Astrocyte of the cerebellum (primary cell): ENCODE data around the gene CASQ1.
A peak's percentile ranks its signal among the peaks of the same experiment; 100 is the strongest.

Experiments used
- DNase-seq: peaks from one replicate; pipeline ENCODE4 v3.0.0-alpha.2; 2011; ENCODE audit warnings: low read depth
- H3K4me3 ChIP-seq: 2 replicates; pipeline ENCODE4 v1.5.1; 2011; ENCODE audit warnings: mild to moderate bottlenecking, low read depth, low read length, moderate library complexity
- CTCF ChIP-seq: IDR thresholded peaks from 2 replicates; pipeline ENCODE4 v1.5.1; 2012; ENCODE audit warnings: low read length, low read depth, moderate library complexity, mild to moderate bottlenecking; ENCODE audit errors: missing control alignments
- in situ Hi-C: cut with HindIII; loops from 2 replicates; pipeline ENCODE4 v1.10.0; 2017; ENCODE audit warnings: low sequenced_read_pairs

CASQ1 gene

DNA sequence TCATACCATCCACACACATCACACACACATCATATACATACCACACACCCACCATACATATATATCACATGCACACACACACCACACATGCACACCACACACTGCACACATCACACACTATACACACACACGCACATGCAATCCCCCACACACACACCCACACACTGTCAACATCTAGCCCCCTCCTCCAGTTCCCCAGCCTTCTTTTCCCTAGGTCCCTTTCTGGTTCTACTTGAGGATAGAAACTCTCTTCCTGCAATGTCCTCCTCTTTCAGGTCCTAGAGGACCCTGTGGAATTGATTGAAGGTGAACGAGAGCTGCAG is 4.3 kb downstream of the CASQ1 start:
- no peak for DNase-seq
- in situ Hi-C loops, result loop anchor here (5.0 to 10.0 kb wide), 2 partner anchors 98 to 130 kb away; no protein-coding TSS in a partner anchor
- no peak overlapping the region for H3K4me3 ChIP-seq
- TF ChIP-seq CTCF, result no peak

GRCh38 chr1:160196143-160196542 is 5.8 kb downstream of the CASQ1 start:
- in situ Hi-C loops, result loop anchor here (5.0 to 10.0 kb wide), 2 partner anchors 96 to 129 kb away; no protein-coding TSS in a partner anchor
- no peak for TF ChIP-seq CTCF
- DNase-seq, result no peak
- H3K4me3 ChIP-seq, result no peak overlapping the region

GRCh38 chr1:160197231-160197630 is 6.9 kb downstream of the CASQ1 start:
- TF ChIP-seq CTCF, result no peak
- no peak overlapping the region for H3K4me3 ChIP-seq
- in situ Hi-C loops, result loop anchor here (5.0 to 10.0 kb wide), 2 partner anchors 95 to 128 kb away; no protein-coding TSS in a partner anchor
- no peak for DNase-seq

GRCh38 chr1:160200786-160201185 is 10.4 kb downstream of the CASQ1 start:
- no peak for DNase-seq
- H3K4me3 ChIP-seq, result no peak overlapping the region
- in situ Hi-C loops, result no loop called here
- TF ChIP-seq CTCF, result no peak

DNA sequence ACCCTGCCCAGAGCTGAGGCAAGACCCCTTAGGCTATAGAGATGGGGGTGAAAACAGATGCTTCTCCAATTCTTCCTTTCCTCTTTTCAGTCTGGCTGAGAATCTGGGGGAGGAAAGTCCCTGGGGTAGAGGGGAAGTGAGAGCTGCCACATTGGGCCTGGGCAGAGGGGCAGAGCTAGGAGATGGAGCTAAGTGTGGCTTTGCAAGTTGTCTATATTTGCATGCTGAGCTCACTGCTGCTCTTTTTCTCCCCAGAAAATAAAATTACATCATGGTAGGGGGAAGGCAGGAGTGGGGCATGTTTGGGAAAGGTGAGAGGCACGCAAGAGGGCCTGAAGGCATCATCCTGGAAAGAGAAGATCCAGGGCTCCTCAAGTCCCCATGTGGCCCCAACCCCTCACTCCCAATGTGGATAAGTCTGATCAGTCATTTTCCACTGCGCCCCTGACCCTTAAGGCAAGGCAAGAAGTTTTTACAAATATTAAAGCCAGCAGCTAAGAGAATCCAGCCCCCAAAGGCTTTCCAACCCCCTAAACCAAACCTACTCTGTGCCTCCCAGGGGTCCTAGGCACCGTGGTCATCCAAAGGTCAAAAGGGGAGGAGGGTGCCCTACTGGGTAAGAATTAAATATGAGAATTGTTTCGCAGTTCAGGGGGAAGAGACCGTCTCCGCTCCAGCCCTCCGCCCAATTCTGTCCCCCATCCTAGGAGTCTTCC is 14.3 kb downstream of the CASQ1 start:
- no peak for DNase-seq
- peak overlapping the region; percentile 31 for H3K4me3 ChIP-seq
- no peak for TF ChIP-seq CTCF
- in situ Hi-C loops, result no loop called here

DNA sequence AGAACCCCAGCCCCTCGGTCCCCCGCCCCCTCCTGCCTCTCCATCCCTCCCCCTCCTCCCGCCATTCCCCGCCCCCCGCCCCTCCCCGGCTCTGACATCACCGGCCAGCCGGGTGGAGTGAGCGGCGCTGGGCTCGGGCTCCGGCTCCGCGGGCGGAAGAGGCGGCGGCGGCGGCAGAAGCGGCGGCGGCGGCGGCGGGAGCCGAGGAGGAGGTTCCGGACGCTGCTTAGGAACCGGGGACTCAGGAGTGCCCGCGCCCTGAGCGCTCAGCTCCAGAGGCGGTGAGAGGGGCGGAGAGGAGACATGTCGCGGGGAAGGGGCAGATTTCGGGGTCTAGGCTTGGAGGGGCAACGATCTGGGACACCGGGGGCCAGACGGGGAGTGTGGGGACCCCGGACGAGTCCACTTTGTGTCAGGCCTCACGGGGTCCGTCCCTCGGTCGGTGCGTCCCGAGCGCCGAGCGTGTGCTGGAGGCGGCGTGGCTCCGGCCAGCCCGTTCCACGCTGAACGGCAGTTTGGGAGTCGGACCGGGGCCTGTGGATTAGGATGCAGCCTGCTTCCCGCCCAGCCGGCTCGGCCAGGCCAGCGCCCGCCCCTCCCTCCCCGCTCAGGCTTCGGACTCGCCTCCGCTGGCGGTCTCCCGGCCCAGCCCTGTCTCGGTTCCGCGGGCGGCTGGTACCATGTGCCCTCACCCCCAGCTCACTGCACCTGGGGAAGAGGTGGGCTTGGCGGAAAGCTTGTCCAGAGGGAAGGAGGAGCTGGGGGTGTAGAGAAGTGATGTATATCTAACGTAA is 15.1 kb downstream of the CASQ1 start, which contains the start of gene PEA15:
TSS of gene PEA15 (plus strand) at position 143 of the 794 bp plus-strand sequence. CDS start 6,161 bp downstream, outside the sequence.
- TF ChIP-seq CTCF, result no peak
- H3K4me3 ChIP-seq, result peak within 1 kb of the TSS; percentile 96
- DNase-seq, result no peak
- in situ Hi-C loops, result no loop called here
